NCI-H2081 treated with DMSO at 0.1 percent for 48 hours (cell line): Measurements from ENCODE around the gene LIN7B.

Experiments
- DNase-seq: peaks from one replicate; lab custom pipeline; 2025; lab: John Stamatoyannopoulos, UW

LIN7B gene

DNA sequence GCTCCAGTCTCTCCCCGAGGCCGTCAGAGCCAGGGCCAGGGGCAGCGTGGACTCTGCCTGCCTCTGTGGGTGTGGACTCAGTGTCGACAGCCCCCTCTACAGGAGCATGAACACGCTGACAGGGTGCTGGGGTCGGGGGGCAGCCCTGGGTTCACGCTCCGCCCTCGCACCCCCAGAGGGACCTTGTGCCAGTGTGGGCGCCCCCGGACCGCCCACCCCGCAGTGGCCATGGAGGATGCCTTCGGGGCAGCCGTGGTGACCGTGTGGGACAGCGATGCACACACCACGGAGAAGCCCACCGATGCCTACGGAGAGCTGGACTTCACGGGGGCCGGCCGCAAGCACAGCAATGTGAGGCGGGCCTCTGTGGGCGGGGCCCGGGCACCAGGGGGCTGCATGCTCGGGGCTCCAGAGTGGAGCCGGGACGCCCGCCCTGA lies 51.7 kb downstream of the LIN7B start:
- no peak for DNase-seq

DNA sequence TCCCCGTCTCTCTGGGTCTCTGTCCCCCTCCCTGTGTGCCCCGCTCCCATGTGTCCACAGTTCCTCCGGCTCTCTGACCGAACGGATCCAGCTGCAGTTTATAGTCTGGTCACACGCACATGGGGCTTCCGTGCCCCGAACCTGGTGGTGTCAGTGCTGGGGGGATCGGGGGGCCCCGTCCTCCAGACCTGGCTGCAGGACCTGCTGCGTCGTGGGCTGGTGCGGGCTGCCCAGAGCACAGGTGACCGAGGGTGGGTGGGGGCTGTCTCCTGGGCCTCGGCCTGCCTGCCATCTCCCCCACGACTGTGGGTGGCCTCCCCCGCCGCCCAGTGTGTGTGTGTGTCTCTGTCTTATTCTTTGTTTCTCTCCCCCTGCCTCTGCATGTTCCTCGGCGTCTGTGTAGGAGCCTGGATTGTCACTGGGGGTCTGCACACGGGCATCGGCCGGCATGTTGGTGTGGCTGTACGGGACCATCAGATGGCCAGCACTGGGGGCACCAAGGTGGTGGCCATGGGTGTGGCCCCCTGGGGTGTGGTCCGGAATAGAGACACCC lies 53.8 kb downstream of the LIN7B start:
- DNase-seq, result no peak
